ENCODE results near the gene ZMYND11. TPM values are rescaled to one million over a fixed set of nuclear protein-coding genes. Genes with fewer than 3 reads are reported as not detected.

Gene ZMYND11
- total RNA-seq, 1 experiment from 2014 or later, result 37.5 TPM

GRCh38 chr10:241451-241850, 106.2 kb downstream of the ZMYND11 start:
- TF ChIP-seq TCF7L2 (IDR thresholded peaks at IDR 0.05; ENCODE audit: low read depth, low read length) (no peak), POLR2AphosphoS5 (IDR thresholded peaks at IDR 0.05; ENCODE audit: low read depth, low read length) (no peak), SIN3A (IDR thresholded peaks at IDR 0.05; ENCODE audit: borderline replicate concordance, insufficient read depth, low read depth, low read length) (no peak)
- TF ChIP-seq, protein P1, sequence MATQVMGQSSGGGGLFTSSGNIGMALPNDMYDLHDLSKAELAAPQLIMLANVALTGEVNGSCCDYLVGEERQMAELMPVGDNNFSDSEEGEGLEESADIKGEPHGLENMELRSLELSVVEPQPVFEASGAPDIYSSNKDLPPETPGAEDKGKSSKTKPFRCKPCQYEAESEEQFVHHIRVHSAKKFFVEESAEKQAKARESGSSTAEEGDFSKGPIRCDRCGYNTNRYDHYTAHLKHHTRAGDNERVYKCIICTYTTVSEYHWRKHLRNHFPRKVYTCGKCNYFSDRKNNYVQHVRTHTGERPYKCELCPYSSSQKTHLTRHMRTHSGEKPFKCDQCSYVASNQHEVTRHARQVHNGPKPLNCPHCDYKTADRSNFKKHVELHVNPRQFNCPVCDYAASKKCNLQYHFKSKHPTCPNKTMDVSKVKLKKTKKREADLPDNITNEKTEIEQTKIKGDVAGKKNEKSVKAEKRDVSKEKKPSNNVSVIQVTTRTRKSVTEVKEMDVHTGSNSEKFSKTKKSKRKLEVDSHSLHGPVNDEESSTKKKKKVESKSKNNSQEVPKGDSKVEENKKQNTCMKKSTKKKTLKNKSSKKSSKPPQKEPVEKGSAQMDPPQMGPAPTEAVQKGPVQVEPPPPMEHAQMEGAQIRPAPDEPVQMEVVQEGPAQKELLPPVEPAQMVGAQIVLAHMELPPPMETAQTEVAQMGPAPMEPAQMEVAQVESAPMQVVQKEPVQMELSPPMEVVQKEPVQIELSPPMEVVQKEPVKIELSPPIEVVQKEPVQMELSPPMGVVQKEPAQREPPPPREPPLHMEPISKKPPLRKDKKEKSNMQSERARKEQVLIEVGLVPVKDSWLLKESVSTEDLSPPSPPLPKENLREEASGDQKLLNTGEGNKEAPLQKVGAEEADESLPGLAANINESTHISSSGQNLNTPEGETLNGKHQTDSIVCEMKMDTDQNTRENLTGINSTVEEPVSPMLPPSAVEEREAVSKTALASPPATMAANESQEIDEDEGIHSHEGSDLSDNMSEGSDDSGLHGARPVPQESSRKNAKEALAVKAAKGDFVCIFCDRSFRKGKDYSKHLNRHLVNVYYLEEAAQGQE (IDR thresholded peaks at IDR 0.05; ENCODE audit: insufficient read depth in 1 of 2, low read depth in 2 of 2, low read length in 1 of 2), result no peak
- TF ChIP-seq, protein P2, sequence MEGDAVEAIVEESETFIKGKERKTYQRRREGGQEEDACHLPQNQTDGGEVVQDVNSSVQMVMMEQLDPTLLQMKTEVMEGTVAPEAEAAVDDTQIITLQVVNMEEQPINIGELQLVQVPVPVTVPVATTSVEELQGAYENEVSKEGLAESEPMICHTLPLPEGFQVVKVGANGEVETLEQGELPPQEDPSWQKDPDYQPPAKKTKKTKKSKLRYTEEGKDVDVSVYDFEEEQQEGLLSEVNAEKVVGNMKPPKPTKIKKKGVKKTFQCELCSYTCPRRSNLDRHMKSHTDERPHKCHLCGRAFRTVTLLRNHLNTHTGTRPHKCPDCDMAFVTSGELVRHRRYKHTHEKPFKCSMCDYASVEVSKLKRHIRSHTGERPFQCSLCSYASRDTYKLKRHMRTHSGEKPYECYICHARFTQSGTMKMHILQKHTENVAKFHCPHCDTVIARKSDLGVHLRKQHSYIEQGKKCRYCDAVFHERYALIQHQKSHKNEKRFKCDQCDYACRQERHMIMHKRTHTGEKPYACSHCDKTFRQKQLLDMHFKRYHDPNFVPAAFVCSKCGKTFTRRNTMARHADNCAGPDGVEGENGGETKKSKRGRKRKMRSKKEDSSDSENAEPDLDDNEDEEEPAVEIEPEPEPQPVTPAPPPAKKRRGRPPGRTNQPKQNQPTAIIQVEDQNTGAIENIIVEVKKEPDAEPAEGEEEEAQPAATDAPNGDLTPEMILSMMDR (IDR thresholded peaks at IDR 0.05), result no peak
- ATAC-seq (no peak), DNase-seq (ENCODE audit: low read depth, low spot score) (no peak)
- in situ Hi-C loops (cut with HindIII; ENCODE audit: low pct_unique_long_range_greater_than_20kb, low sequenced_read_pairs) (no loop called here), intact Hi-C loops (cut with micrococcal nuclease; ENCODE audit: unreplicated experiment) (no loop called here)
- ChIA-PET CTCF (no interaction called here), POLR2A (no interaction called here)
- Histone ChIP-seq H3K4me3 (ENCODE audit: low read depth in 2 of 2, low read length in 2 of 2) (no peak overlapping the region), H3K4me1 (ENCODE audit: control insufficient read depth, insufficient read depth, low read length) (no peaks in the 10 kb centered on the region), H3K27ac (ENCODE audit: low read length) (no peak overlapping the region), H3K27me3 (ENCODE audit: control insufficient read depth, insufficient read depth, low read length) (no peaks in the 10 kb centered on the region), H3K36me3 (ENCODE audit: control insufficient read depth, insufficient read depth, low read length) (peaks cover 2% of the 10 kb centered on the region; the same call in 1 of the 2 replicates), H3K9me3 (ENCODE audit: control insufficient read depth, insufficient read depth, low read depth, low read length) (no peaks in the 10 kb centered on the region)
- BruUV-seq (replicated peaks), result no TSS peak

DNA sequence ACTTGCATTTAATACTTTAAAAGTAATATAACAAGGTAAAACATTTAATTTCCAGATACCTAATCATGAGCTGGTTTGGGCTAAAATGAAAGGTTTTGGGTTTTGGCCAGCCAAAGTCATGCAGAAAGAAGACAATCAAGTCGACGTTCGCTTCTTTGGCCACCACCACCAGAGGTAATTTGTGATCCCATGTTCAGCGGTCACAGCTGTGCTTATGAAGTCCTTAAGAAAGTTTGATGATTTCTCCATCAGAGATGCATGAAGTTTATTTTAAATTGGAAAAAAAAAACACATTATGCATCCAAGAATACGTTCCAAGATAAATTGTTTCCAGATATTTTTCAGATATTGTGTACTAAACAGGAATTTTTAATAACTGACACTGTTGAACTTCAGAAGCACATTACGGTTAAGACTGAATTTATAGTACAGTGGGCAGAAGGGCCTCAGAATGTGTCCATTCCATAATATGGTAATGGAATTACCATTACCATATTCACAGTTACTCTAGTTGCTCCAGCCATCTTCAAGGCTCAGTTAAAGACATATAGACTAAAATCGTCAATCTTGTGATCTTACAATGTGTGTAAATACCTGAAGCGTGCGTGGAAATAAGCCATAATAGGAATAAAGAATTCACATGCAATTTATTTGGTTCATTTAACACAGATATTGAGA, 106.8 kb downstream of the ZMYND11 start:
- no peaks in the 10 kb centered on the region for H3K9me3 ChIP-seq (ENCODE audit: control insufficient read depth, insufficient read depth, low read depth, low read length)
- in situ Hi-C loops (cut with HindIII; ENCODE audit: low pct_unique_long_range_greater_than_20kb, low sequenced_read_pairs), result no loop called here
- no TSS peak for BruUV-seq (replicated peaks)
- DNase-seq (ENCODE audit: low read depth, low spot score) (no peak), ATAC-seq (no peak)
- H3K36me3 ChIP-seq (ENCODE audit: control insufficient read depth, insufficient read depth, low read length), result peaks cover 2% of the 10 kb centered on the region; the same call in 1 of the 2 replicates
- intact Hi-C loops (cut with micrococcal nuclease; ENCODE audit: unreplicated experiment), result no loop called here
- TF ChIP-seq POLR2AphosphoS5 (IDR thresholded peaks at IDR 0.05; ENCODE audit: low read depth, low read length) (no peak), SIN3A (IDR thresholded peaks at IDR 0.05; ENCODE audit: borderline replicate concordance, insufficient read depth, low read depth, low read length) (no peak), TCF7L2 (IDR thresholded peaks at IDR 0.05; ENCODE audit: low read depth, low read length) (no peak)
- TF ChIP-seq, protein P2 (IDR thresholded peaks at IDR 0.05), result no peak
- TF ChIP-seq, protein P1 (IDR thresholded peaks at IDR 0.05; ENCODE audit: insufficient read depth in 1 of 2, low read depth in 2 of 2, low read length in 1 of 2), result no peak
- ChIA-PET CTCF (no interaction called here), POLR2A (no interaction called here)
- no peak overlapping the region for H3K4me3 ChIP-seq (ENCODE audit: low read depth in 2 of 2, low read length in 2 of 2)
- H3K4me1 ChIP-seq (ENCODE audit: control insufficient read depth, insufficient read depth, low read length), result no peaks in the 10 kb centered on the region
- no peak overlapping the region for H3K27ac ChIP-seq (ENCODE audit: low read length)
- no peaks in the 10 kb centered on the region for H3K27me3 ChIP-seq (ENCODE audit: control insufficient read depth, insufficient read depth, low read length)

Data from Panc1 (cell line).